GM12878 (cell line): ENCODE data around the gene C19orf47. TPM values are rescaled to one million over a fixed set of nuclear protein-coding genes. Genes with fewer than 3 reads are reported as not detected.
A peak's percentile ranks its signal among the peaks of the same experiment; 100 is the strongest.

Experiments used
- ATAC-seq: fragments of 200-7000 bp; cut with Tn5 transposase; 3 replicates; pipeline ENCODE4 v1.9.1; 2020; ENCODE audit warnings: mild to moderate bottlenecking, moderate library complexity
- BruUV-seq: library from RNA; stranded (reverse); fragments of 400-500 nt; replicated peaks from 2 replicates; lab custom pipeline; 2021; lab: Mats Ljungman, UMichigan
- CTCF ChIA-PET: fragments of 300-600 bp; sonication (Branson Sonifier 250); formaldehyde crosslinking; extraction: SDS; loops from one replicate; lab custom pipeline; 2021; ENCODE audit warnings: inconsistent platforms; lab: Yijun Ruan, JAX
- POLR2A ChIA-PET: fragments of 350-600 bp; formaldehyde crosslinking; extraction: SDS; loops from one replicate; lab custom pipeline; 2021; ENCODE audit warnings: inconsistent platforms; lab: Charles Lee
- RAD21 ChIA-PET: fragments of 300-600 bp; sonication (Branson Sonifier 250); formaldehyde crosslinking; loops from one replicate; lab custom pipeline; 2023; ENCODE audit warnings: antibody characterized with exemption; ENCODE audit not compliant: unreplicated experiment; lab: Charles Lee
- SMC1A ChIA-PET: fragments of 300-600 bp; sonication (Branson Sonifier 250); formaldehyde crosslinking; loops from one replicate; lab custom pipeline; 2023; ENCODE audit not compliant: unreplicated experiment, uncharacterized antibody; lab: Charles Lee
- DNase-seq: peaks from one replicate; pipeline ENCODE4 v3.0.0-alpha.2; 2011; ENCODE audit warnings: low read depth, low spot score
- FAIRE-seq: peaks from 3 replicates; lab custom pipeline; 2011; peaks lifted over from hg19 to GRCh38; lab: Jason Lieb, UNC
- H2AFZ ChIP-seq: 2 replicates; pipeline ENCODE4 v1.6.0; 2011; ENCODE audit warnings: low read depth, low read length, control low read depth; ENCODE audit not compliant: control insufficient read depth
- H3K27ac ChIP-seq: 2 replicates; pipeline ENCODE4 v1.5.1; 2011; ENCODE audit warnings: control low read depth; ENCODE audit not compliant: control insufficient read depth, insufficient read depth
- H3K27me3 ChIP-seq, 2 experiments: replicated peaks in 1 of 2; 2 replicates each; pipeline versions ENCODE4 v1.6.0 to v1.6.1; 2011; ENCODE audit warnings: low read length in 1 of 2; ENCODE audit not compliant: control insufficient read depth in 2 of 2, insufficient read depth in 2 of 2
- H3K36me3 ChIP-seq, 2 experiments: 2 replicates each; pipeline ENCODE4 v1.5.1; 2011; ENCODE audit warnings: low read length in 1 of 2; ENCODE audit not compliant: control insufficient read depth in 2 of 2, insufficient read depth in 2 of 2
- H3K4me1 ChIP-seq: 2 replicates; pipeline ENCODE4 v1.6.1; 2011; ENCODE audit warnings: mild to moderate bottlenecking, low read length, moderate library complexity, mixed read lengths; ENCODE audit not compliant: control insufficient read depth, insufficient read depth
- H3K4me2 ChIP-seq: 2 replicates; pipeline ENCODE4 v1.6.0; 2011; ENCODE audit warnings: control low read depth; ENCODE audit not compliant: control insufficient read depth, insufficient read depth
- H3K4me3 ChIP-seq: fragments of 200-600 bp; sonication (generic); 2 replicates; pipeline ENCODE4 v1.5.1; 2016
- H3K79me2 ChIP-seq: 2 replicates; pipeline ENCODE4 v1.6.0; 2011; ENCODE audit warnings: low read length; ENCODE audit not compliant: control insufficient read depth, insufficient read depth
- H3K9ac ChIP-seq: 2 replicates; pipeline ENCODE4 v1.8.0; 2011; ENCODE audit warnings: low read length, control low read depth, mixed read lengths; ENCODE audit not compliant: control insufficient read depth, insufficient read depth
- H3K9me3 ChIP-seq: replicated peaks from 3 replicates; pipeline ENCODE4 v1.5.1; 2011; ENCODE audit warnings: mild to moderate bottlenecking, low read length; ENCODE audit not compliant: control insufficient read depth, insufficient read depth
- H4K20me1 ChIP-seq: 2 replicates; pipeline ENCODE4 v1.6.0; 2011; ENCODE audit not compliant: control insufficient read depth, insufficient read depth
- CEBPZ ChIP-seq: fragments of 150-350 bp; IDR thresholded peaks from 2 replicates; pipeline ENCODE4 v1.6.1; 2016; ENCODE audit warnings: low read depth, low read length
- EGR1 ChIP-seq, 2 experiments: IDR thresholded peaks; 1 replicate in 1 of 2; 2 replicates in 1 of 2; pipeline ENCODE4 v1.6.1; 2011 to 2012; ENCODE audit warnings: low read depth in 2 of 2, low read length in 2 of 2, borderline replicate concordance in 1 of 2, mild to moderate bottlenecking in 1 of 2, moderate library complexity in 1 of 2
- EZH2 ChIP-seq: IDR thresholded peaks from 2 replicates; pipeline ENCODE4 v1.6.1; 2012; ENCODE audit warnings: low read depth, mild to moderate bottlenecking, control low read depth, inconsistent platforms, low read length, borderline replicate concordance; ENCODE audit not compliant: control insufficient read depth
- GATAD2B ChIP-seq: fragments of 450-650 bp; conservative IDR thresholded peaks from 2 replicates; pipeline ENCODE4 v1.6.1; 2017; ENCODE audit warnings: low read depth, mild to moderate bottlenecking, moderate library complexity
- SMARCA5 ChIP-seq: fragments of 450-650 bp; IDR thresholded peaks from 2 replicates; pipeline ENCODE4 v1.6.1; 2017; ENCODE audit warnings: mild to moderate bottlenecking
- SUPT20H ChIP-seq: IDR thresholded peaks from 2 replicates; pipeline ENCODE4 v1.6.1; 2011; ENCODE audit warnings: low read depth, mild to moderate bottlenecking, low read length, moderate library complexity, borderline replicate concordance; ENCODE audit not compliant: control insufficient read depth
- ZBTB33 ChIP-seq: fragments of 450-650 bp; IDR thresholded peaks from 2 replicates; pipeline ENCODE4 v1.6.1; 2017; ENCODE audit warnings: mild to moderate bottlenecking
- ZSCAN29 ChIP-seq: fragments of 450-650 bp; IDR thresholded peaks from 2 replicates; pipeline ENCODE4 v1.6.1; 2017; ENCODE audit warnings: mild to moderate bottlenecking, moderate library complexity
- WGBS: methylation state at CpG from one replicate; pipeline ENCODE4 v1.1.6; 2016; ENCODE audit warnings: low lambda C conversion rate; ENCODE audit not compliant: insufficient replicate concordance, insufficient coverage; ENCODE audit errors: missing lambda C conversion rate; 5-methylcytosine and 5-hydroxymethylcytosine counted together
- in situ Hi-C: fragments of 300-500 bp; cut with MboI; formaldehyde crosslinking; loops from 9 replicates; pipeline ENCODE4 v1.14.3; 2018; ENCODE audit warnings: mixed read lengths
- intact Hi-C: fragments of 100-400 bp; cut with micrococcal nuclease; formaldehyde crosslinking; loops from one replicate; pipeline ENCODE4 v1.14.2; 2022; ENCODE audit not compliant: unreplicated experiment
- polyA plus RNA-seq, 11 experiments: library from polyadenylated mRNA; depleted of rRNA in 4 of 11; unstranded in 6 of 11; stranded (reverse) in 5 of 11; fragments of >200 nt; fragmentation: Nextera tagmentation in 4 of 11; fragmentation: Illumina TruSeq in 1 of 11; extraction: Ambion mirVana in 4 of 11; extraction: Trizol in 1 of 11; gene quantifications; 1 replicate in 1 of 11; 2 replicates in 10 of 11; pipeline versions ENCODE4 v1.2.1 to v1.2.3, GENCODE V29; 2011 to 2016; ENCODE audit warnings: inconsistent platforms in 2 of 11, missing spikeins in 2 of 11, low read depth in 1 of 11
- total RNA-seq, 4 experiments: library from RNA; depleted of rRNA in 3 of 4; stranded (reverse); fragments of >200 nt in 3 of 4; fragmentation: Illumina TruSeq in 1 of 4; extraction: Trizol in 1 of 4; gene quantifications; 2 replicates each; pipeline versions ENCODE4 v1.2.1 to v1.2.3, GENCODE V29; 2013 to 2021
- TF ChIP-seq, protein P1 (sequence below): fragments of 450-650 bp; IDR thresholded peaks from 2 replicates; pipeline ENCODE4 v1.6.1; 2018; ENCODE audit warnings: mild to moderate bottlenecking, low read depth, moderate library complexity; ENCODE audit not compliant: partially characterized antibody
- TF ChIP-seq, protein P2 (sequence below), 3 experiments: IDR thresholded peaks in 2 of 3; conservative IDR thresholded peaks in 1 of 3; 2 replicates each; pipeline ENCODE4 v1.5.1; 2011; ENCODE audit warnings: low read depth in 3 of 3, low read length in 3 of 3, mild to moderate bottlenecking in 3 of 3, control low read depth in 2 of 3, moderate library complexity in 2 of 3, inconsistent platforms in 1 of 3, mixed read lengths in 1 of 3; ENCODE audit not compliant: control insufficient read depth in 2 of 3, insufficient read depth in 1 of 3; ENCODE audit errors: extremely low read depth in 1 of 3

Gene C19orf47
- total and polyA plus RNA-seq, 10 of the 15 experiments (the other 5 are each of a cell fraction or from before 2014, with no cell fraction given) = 0.11 to 29.1 (median 20.2) TPM

- Histone ChIP-seq H2AFZ (no peak overlapping the region), H3K4me1 (peaks cover 40% of the 10 kb centered on the region), H3K9me3 (no peaks in the 10 kb centered on the region), H3K27ac (peak overlapping the region; percentile 73), H3K36me3 (no peaks in the 10 kb centered on the region), H3K4me2 (peak overlapping the region; percentile 62), H4K20me1 (no peaks in the 10 kb centered on the region), H3K4me3 (peak overlapping the region; percentile 39; the same call in 1 of the 2 replicates), H3K79me2 (peaks cover 10% of the 10 kb centered on the region), H3K27me3 (no peaks in the 10 kb centered on the region), H3K9ac (peak overlapping the region; percentile 48)
- CTCF ChIA-PET = interaction anchor here (0.6 to 2.7 kb wide), 8 partner anchors 48 to 359 kb away, joined by 3 to 8 read pairs (median 4); no protein-coding TSS in a partner anchor
- RAD21 ChIA-PET = interaction anchor here (0.6 to 1.3 kb wide), 6 partner anchors 8 to 70 kb away, joined by 3 to 9 read pairs (median 3); partner anchors contain the start of genes C19orf47, PLD3 and SERTAD1
- FAIRE-seq (peak; percentile 96), ATAC-seq (peak; percentile 75), DNase-seq (peak; percentile 64)
- POLR2A ChIA-PET = interaction anchor here (0.5 to 1.3 kb wide), 6 partner anchors 10 to 832 kb away, joined by 3 to 5 read pairs (median 3); partner anchors contain the start of gene SERTAD1
- 63% methylated on average over 9 of the region's 9 CpGs for WGBS
- no TSS peak for BruUV-seq
- intact Hi-C loops (loop anchor here (5.0 kb wide), 2 partner anchors 46 to 61 kb away; no protein-coding TSS in a partner anchor), in situ Hi-C loops (no loop called here)
- SMC1A ChIA-PET = interaction anchor here (1.0 to 1.2 kb wide), 6 partner anchors 9 to 107 kb away, joined by 3 to 4 read pairs (median 4); partner anchors contain the start of gene SERTAD1
- TF ChIP-seq CEBPZ (no peak), EZH2 (no peak), ZBTB33 (no peak), GATAD2B (0 out of 2 replicates have a peak, but pooled peaks have one; percentile 25), ZSCAN29 (no peak), EGR1 (IDR thresholded peaks at IDR 0.05; ENCODE audit: borderline replicate concordance in 1 of 2, low read depth in 2 of 2, low read length in 2 of 2) (no peak), SUPT20H (no peak), SMARCA5 (peak; percentile 98)
- TF ChIP-seq, protein P1, sequence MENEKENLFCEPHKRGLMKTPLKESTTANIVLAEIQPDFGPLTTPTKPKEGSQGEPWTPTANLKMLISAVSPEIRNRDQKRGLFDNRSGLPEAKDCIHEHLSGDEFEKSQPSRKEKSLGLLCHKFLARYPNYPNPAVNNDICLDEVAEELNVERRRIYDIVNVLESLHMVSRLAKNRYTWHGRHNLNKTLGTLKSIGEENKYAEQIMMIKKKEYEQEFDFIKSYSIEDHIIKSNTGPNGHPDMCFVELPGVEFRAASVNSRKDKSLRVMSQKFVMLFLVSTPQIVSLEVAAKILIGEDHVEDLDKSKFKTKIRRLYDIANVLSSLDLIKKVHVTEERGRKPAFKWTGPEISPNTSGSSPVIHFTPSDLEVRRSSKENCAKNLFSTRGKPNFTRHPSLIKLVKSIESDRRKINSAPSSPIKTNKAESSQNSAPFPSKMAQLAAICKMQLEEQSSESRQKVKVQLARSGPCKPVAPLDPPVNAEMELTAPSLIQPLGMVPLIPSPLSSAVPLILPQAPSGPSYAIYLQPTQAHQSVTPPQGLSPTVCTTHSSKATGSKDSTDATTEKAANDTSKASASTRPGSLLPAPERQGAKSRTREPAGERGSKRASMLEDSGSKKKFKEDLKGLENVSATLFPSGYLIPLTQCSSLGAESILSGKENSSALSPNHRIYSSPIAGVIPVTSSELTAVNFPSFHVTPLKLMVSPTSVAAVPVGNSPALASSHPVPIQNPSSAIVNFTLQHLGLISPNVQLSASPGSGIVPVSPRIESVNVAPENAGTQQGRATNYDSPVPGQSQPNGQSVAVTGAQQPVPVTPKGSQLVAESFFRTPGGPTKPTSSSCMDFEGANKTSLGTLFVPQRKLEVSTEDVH = no peak
- TF ChIP-seq, protein P2, sequence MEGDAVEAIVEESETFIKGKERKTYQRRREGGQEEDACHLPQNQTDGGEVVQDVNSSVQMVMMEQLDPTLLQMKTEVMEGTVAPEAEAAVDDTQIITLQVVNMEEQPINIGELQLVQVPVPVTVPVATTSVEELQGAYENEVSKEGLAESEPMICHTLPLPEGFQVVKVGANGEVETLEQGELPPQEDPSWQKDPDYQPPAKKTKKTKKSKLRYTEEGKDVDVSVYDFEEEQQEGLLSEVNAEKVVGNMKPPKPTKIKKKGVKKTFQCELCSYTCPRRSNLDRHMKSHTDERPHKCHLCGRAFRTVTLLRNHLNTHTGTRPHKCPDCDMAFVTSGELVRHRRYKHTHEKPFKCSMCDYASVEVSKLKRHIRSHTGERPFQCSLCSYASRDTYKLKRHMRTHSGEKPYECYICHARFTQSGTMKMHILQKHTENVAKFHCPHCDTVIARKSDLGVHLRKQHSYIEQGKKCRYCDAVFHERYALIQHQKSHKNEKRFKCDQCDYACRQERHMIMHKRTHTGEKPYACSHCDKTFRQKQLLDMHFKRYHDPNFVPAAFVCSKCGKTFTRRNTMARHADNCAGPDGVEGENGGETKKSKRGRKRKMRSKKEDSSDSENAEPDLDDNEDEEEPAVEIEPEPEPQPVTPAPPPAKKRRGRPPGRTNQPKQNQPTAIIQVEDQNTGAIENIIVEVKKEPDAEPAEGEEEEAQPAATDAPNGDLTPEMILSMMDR (IDR thresholded peaks at IDR 0.05 in 2 of 3, conservative IDR thresholded peaks at IDR 0.05 in 1 of 3; ENCODE audit: control insufficient read depth in 2 of 3, extremely low read depth in 1 of 3, insufficient read depth in 1 of 3, low read depth in 3 of 3, low read length in 3 of 3) = no peak
These were observed 7.9 kb upstream of the C19orf47 start for GRCh38 chr19:40355975-40356680.
